CMK (cell line): ENCODE measurements around the gene RPL38.

ENCODE experiments used
- DNase-seq: peaks from one replicate; pipeline ENCODE4 v3.0.0-alpha.2; 2010; ENCODE audit warnings: low read depth

Gene RPL38

GRCh38 chr17:74203439-74204240 lies at the start of gene RPL38:
TSS of gene RPL38 (plus strand) at chr17:74203678. CDS start at chr17:74203956, 278 bp downstream.
- DNase-seq: peak; percentile 98

DNA sequence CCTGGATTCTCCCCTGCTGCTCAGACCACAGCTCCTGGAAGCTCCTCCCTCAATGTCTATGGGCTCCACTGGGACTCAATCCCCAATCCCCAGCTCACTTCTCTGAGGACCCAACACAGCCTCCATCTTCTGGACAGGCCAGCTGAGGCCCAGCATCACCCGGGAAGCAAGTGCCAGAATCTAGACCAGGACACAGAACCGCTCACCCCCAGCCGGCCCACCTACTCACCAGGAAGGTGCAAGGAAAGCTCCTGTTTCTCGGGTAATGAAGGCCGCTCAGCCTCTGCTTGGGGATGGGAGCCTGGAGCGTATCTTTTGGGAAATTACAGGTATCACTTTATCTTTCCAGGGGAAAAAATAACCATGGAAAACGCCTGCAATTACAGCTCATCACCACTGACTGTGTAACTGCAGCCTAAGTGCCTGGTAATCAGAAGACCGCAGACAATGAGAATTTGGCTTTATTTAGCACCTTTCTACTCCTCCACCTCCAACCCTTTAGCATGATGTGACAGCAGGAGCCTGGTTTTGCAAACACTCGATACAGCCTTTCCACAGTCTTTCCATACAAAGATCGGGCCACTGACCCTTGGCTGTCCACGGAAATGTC lies 49.6 kb upstream of the RPL38 start:
- DNase-seq: no peak

DNA sequence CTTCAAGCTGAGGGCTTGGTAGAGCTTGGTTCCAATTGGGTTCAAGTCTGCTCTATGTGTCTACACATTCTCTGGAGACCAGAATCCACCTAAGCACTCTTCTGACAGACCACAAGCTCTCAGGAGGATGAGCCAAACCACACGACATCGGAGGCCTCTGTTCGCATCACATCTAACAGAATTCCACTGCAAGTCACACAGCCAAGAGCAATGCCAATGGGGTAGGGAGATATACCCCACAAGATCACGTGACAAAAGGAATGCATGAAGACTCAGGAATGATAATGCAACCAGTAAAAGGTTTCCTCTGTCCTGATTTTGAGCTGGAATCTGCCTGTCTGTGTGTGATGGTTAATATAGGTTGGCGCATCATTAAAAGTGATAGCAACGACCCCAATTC lies 46.6 kb upstream of the RPL38 start:
- DNase-seq: no peak

DNA sequence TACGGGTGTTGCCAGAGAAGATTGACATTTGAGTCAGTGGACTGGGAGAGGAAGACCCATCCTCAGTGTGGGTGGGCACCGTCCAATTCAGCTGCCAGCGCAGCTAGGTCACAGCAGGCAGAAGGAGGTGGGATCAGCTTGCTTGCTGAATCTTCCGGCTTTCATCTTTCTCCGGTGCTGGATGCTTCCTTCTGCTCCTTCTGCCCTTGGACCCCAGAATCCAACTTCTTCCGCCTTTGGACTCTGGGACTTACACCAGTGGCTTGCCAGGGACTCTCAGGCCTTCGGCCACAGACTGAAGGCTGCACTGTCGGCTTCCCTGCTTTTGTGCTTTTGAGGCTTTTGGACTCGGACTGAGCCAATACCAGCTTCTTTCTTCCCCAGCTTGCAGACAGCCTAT lies 46.1 kb upstream of the RPL38 start:
- no peak for DNase-seq

DNA sequence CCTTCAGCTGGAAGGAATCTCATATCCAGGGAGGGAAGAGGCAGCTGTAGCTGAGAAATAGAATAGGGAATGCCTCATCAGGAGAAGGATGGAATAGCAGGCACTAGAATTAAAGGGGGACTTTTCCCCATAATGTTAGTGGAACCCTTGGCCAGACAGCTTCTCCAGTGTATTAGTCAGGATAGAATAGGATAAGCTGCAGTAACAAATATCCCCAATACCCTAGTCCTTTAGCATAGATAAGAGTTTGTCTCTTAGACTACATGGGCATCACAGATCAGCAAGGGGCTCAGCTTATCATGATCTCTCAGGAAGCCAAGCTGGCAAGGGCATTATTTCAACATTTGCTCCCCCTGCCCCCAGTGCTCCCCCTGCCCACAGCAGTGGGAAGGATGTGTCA lies 44.7 kb upstream of the RPL38 start:
- no peak for DNase-seq

DNA sequence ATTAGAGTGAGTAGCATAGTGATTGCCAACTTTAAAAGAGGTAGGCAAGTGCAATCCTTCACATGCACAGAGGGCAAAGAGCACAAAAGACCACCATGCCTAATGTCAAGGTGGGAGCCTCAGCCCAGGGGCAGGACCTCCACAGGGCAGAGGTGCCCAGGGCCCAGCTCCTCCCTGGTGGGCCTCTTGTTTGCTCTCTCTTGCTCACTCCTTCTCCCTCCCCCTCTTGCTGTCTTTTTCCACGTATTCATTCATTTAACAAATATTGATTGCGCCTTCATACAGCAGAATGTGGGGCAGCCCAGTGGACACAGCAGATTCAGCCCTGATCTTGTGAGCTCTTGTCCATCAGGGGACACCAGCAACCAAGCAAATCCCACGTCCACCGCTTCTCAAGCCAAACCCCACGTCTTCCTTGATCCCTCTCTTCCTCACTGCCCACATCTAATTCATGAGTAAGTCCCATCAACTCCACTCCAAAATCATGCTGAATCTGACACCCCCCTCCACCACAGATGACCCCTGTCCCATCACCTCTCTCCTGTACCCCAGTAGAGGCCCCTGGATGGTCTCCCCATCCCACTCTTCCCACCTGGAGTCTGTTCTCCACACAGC lies 44.1 kb upstream of the RPL38 start:
- DNase-seq: no peak

- DNase-seq: no peak
Measured at GRCh38 chr17:74160656-74161502, 42.6 kb upstream of the RPL38 start.

DNA sequence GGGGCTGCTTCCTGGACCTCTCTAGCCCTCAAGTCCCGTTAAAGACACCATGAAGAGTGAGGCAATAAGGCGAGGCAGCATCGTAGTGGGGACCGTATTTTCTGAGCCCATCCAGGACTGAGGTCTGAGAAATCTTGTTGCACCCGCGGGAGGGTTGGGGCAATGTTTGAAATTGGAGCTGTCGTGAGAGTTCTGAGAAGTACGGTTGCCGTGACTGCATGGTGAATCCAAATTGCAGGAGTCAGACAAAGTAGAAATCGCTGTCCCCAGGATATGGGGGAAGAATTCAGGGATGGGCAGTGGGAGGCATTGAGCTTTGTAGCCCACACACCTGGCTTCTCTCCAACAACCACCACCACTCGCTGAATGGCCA lies 42.0 kb upstream of the RPL38 start:
- no peak for DNase-seq

- peak; percentile 49 for DNase-seq
Measured at GRCh38 chr17:74163271-74163821, 40.1 kb upstream of the RPL38 start.

GRCh38 chr17:74163836-74164235 lies 39.6 kb upstream of the RPL38 start:
- no peak for DNase-seq

DNA sequence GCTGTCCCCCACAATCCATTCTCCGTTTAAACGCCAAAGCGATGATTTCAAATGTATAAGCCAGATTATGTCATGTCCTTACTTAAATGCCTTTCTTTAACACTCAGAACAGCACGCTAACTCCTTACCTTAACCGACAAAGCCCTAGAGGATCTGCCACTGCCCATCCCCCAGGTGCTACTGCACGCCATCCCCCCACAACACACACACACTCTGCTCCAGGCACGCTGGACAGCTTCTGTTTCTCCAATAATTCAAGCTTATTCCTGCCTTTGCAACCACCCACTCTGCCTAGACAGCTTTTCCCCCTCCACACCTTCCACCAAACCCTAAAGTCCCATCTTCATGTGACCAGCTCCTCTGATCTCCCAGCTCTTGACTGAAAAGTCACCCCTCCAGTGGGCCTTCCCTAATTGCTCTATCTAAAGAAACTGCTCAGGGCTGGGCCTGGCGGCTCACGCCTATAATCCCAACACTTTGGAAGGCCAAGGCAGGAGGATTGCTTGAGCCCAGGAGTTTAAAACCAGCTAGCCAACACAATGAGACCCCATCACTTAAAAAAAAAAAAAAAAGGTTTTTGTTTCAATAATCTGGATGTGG lies 38.9 kb upstream of the RPL38 start:
- DNase-seq: no peak

GRCh38 chr17:74165797-74166365 lies 37.6 kb upstream of the RPL38 start:
- no peak for DNase-seq

- DNase-seq: no peak
Measured at GRCh38 chr17:74170924-74171323, 32.6 kb upstream of the RPL38 start.

DNA sequence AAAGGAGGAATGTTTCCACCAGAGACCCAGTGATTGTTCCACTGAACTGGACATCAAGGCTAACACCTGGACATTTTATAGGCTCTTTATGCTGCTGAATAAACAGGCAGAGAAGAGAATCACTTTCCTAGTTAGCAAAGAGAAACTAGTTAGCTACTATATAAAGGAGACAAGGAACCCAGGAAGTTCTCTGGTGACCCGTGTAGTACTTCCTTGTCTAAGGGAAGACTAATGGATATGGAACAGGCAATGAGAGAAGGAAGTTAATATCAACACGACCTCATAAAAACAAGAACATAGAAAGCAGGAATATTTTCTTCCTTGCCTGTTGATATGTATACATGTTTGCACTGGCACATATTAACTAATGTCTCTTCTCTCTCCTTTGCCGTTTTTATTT lies 30.8 kb upstream of the RPL38 start:
- DNase-seq: no peak

DNA sequence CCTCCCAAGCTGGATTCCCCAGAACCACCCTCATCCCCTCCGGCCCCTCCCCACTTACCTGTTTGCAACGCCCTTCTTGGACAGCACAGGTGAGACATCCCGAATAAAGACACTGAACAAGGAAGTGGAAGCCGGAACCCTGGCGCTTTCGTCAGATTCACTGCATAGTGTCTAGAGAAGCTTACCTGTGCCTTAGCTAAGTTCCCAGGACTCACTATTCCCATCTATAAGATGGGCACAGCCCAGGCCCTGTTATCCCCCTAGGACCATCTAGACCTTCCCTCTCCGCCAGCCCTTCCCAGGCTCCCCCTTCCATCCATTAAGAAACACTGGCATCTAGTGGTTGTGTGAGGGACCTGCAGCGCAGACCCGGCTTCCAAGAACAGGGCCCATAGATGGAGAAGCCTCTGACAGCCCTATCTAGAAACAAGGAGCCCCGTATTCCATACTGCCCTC lies 26.9 kb upstream of the RPL38 start:
- DNase-seq: peak; percentile 22

DNA sequence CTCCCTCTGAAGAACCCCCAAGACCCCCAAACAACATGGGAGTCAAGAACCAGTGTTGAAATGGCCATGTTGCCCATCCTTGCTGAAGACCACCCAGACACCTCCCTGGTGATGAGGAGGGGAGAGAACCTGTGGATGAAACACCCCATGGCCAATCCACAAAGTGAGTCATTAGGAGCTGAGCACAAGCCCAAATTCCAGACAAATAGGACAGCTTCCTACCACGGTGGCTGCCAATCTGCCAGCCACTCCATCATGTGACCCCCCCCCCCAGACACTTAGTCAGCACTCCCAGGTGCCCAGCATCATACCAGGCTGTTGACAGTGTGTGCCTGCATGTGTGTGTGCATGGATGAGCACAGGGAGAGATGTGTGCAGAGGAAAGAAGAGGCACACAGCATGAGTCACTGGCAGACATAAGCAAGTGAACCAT lies 26.4 kb upstream of the RPL38 start:
- DNase-seq: no peak

- no peak for DNase-seq
Measured at GRCh38 chr17:74179576-74179975, 23.9 kb upstream of the RPL38 start.

DNA sequence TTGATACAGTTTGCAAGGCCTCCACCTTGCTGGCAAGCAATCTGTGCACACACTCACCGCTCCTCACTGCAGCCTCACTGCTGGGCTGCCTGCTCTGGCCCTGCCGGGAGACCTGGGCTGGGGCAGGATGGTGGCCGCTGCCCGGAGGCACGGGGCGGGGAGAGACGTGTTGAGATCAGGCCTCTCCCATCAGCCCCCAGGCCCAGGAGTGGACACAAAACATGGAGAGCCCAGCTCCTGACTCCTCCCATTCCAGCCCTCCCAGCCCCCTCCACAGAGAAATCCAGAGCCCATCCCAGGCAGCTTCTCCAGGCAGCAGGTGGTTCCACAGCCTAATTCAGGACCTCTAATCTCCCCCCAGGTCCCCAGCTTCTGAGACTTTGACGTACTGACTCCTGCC lies 23.1 kb upstream of the RPL38 start:
- no peak for DNase-seq

DNA sequence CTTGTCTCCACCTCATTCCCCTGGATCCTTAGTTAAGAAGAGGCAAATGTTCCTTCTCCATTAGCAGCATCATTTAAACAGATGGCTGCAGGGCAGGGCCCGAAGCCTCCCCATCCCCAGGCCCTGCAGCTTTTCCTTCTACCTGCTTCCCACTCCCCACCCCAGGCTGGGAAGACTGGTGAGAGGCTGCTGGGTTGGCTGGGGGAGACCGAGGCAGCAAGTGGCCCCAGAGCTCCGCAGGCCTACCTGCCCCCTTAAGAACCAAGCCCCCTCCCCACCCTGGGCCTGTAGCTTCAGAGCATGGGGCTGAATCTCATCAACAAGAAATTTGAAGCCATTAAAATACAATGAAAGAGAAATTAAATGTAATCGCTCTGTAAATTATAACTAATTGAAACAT lies 22.1 kb upstream of the RPL38 start:
- DNase-seq: no peak

DNA sequence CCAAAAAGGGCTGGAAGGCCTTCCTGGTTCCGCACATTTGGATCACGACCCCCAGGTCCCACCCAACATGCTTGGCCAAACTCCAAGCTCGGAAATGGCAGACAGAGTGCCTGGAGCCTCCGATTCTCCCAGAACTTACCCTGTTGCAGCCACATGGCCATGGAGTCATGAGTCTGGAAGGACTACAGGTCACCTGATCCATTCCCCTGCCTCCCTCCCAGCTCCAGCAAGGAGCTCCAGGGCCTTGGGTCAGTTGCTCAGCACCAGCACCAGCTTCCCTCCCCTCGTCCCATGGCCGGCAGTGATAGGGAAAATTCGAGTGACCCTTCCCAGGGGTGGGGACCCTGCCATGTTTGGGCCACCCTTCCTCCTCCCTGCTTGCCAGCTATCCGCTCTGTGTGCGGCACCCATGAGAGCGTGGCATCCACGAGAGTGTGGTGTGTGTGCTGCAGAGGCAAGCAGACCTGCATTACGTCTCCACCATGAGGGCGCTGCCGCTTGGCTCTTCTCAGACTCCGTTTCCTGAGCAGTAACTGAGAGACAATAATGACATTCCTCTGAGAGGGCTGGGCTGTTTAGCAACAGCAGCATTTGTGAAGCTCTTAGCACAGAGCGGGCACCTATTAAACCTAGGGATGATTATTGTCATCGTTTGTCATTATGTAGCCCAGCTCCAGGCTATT lies 21.3 kb upstream of the RPL38 start:
- DNase-seq: no peak

- DNase-seq: no peak
Measured at GRCh38 chr17:74183411-74183810, 20.1 kb upstream of the RPL38 start.
